ENCODE measurements around the gene FAM234B.
A peak's percentile ranks its signal among the peaks of the same experiment; 100 is the strongest.

Gene FAM234B

GRCh38 chr12:13095266-13095995, 51.2 kb downstream of the FAM234B start:
- DNase-seq = no peak

GRCh38 chr12:13097491-13098011, 53.4 kb downstream of the FAM234B start:
- DNase-seq = no peak

DNA sequence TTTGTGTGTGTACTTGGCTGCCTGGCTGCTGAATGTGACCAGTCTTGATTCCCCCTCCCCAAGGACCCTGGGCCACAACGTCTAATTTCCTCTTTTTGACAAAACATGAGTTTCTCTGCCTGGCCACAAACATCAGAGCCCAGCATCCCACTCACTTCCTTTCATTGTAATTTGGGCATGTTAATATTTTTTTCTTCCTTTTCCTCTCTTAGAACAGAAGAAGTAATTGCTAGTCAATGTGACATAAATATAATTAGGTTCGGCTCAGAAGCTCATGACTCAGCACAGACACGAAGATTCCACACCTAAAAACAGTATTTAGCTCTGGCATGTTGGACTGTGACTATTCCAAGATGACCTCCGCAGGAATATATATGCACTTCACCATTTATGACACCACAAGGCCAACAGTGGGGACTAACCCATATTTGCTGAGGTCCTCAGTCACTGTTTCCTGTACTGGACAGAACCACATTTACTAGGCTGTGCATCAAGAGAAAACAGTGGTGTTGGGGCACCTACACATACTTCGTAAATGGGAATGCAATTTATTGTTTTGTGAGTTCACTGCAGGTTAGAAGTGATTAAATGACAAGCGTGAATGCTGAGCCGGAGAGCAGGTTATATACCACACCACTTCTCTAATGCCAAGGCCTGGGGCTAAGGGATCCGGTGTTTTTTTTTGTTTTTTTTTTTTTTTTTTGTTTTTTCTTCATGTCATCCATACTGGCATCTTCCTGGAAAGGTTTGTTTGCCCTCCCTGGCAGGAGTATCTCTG, 55.1 kb downstream of the FAM234B start:
- no peak for DNase-seq

DNA sequence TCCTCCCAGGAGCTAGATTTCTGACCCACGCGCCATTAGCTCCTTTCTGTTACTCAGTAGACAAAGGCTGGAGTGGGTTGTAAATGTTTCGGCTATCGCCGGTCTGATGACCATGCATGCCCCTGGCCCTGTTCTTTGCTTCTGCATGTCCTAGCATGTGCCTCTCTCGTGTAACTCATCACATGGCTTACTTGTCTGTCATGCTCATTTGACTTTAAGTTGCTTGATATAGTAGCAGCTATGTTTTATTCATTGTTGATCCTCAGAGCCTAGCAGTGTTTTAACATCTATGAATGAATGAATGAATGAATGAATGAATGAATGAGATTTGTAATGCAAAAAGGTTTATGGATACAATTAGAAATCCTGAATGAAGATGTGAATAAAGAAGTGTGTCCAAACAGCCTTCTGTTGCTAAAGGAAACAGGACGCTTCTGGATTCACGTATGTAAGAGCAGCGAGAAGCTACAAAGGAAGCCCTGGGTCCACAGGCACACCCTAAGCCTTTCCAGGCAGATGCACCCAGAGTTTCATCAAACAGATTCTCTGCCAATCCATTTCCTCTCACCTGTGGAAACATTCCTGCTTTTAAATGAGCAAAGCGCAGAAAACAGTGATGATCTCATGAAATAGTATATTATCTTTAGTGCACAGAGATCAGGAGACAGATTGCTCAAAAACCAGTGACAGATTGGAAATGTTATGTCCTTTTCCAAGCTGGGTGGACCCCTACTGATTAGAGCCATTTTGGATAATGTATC, 55.8 kb downstream of the FAM234B start:
- no peak for DNase-seq

DNA sequence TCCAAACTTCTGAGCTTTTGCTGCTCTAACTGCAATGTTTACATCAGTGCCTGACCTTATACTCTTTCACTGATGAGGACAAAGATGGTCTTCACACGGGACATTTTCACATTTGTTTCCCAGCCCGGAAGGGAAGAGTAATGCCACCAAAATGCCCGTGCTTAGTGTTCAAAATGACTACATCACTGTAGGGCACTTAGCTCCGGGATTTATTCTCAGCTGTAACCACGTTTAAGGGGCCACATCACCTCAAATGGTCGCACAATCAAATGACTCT, 56.4 kb downstream of the FAM234B start:
- DNase-seq = no peak

DNA sequence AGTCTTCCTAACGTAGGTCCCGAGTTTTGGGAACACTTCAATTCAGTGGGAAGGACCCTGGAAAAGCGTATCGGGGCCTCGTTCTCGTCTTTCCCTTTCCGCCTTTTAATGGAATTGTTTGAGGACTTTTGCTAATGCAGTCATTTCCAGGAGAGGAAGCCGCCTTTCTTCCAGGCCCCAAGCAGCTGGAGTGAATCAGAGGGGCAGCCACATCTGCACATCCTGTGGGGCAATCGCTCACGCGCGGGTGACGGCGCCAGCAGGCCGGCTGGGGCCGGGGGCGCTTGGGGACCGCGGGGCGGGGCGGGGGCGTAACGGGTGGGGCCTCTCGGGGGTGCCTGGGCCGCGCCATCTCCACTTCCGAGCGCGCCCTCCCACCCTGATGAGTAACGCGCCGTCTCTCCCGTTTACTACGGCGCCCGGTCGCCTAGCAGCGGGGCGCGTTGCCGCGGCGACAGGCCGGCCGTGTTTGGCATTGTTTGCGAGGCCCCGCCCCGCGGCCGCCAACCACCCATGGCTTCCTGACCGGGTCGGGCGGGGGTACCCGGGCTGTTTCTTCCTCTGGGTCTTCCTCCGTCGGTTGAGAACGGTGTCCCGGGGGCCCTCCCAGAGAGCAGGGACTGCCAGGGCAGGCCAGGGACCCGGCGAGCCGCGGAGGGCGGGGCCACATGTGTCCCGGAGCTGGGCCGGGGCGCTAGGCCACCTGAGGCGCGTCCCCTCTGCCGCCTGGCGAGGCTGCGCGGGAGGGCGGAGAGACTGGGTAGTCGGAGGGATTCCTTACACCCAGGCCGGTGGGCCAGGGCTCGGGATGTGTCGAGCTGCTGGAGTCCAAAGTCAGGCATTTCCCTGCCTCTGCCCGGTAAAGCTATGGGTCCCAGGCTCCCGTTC, 56.9 kb downstream of the FAM234B start:
- DNase-seq = peak; percentile 83 to 85

GRCh38 chr12:13101821-13102375, 57.7 kb downstream of the FAM234B start:
- peak; percentile 14 to 27 for DNase-seq

- no peak for DNase-seq
Observed at GRCh38 chr12:13102461-13103195, 58.4 kb downstream of the FAM234B start.

DNA sequence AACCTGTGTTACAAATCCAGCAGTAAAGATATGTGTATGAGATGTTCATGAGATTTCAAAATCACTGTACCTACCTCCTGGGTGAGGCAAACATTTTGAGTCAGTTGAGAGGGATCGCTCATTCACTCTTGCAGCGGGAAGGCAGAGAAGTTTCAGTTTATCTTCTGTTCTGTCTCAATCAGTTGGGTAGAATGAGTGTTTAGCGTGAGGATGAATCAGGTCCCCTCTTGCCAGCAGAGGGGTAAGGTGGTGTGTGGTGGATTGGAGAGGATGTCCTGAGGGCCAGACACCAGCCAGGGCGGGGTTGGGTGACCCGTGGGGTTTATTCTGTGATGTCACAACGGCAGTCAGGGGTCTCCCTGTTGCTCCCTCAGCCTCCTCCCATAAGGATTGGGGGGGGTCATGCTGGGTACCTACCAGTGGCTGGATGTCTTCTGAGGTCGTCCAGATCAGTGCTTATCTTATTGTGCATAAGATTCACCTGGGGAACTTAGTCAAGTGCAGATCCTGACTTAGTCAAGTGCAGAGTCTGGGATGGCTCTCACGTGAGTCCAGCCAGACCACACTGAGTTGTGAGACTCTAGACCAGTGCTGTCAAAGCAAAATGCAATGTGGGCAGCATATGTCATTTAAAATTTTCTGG, 59.3 kb downstream of the FAM234B start, which contains the start of gene GSG1:
GSG1 (minus strand) TSS at position 277 of the 643 bp plus-strand sequence; CDS start at position 122, 155 bp downstream.
- peak; percentile 31 to 45 for DNase-seq

DNA sequence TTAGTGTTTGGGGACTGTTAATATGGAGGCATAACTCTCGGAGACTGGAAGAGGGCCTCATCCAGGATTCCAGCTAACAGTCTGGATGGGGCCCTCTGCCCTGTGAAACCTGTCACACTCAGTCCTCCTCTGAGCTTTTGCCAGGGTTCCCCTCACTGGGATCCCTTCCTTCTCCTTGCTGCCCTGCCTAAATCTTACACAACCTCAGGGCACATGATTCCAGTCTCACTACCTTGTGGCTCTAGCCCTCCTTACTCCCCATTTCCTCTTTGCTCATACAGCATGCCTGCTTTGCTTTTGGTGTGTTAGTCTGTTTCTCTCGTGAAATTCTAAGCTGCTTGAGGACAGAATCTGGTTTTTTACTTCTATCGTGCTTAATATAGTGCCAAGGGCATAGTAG, 60.2 kb downstream of the FAM234B start:
- no peak for DNase-seq

- DNase-seq = no peak
Observed at GRCh38 chr12:13105781-13106180, 61.6 kb downstream of the FAM234B start.

DNA sequence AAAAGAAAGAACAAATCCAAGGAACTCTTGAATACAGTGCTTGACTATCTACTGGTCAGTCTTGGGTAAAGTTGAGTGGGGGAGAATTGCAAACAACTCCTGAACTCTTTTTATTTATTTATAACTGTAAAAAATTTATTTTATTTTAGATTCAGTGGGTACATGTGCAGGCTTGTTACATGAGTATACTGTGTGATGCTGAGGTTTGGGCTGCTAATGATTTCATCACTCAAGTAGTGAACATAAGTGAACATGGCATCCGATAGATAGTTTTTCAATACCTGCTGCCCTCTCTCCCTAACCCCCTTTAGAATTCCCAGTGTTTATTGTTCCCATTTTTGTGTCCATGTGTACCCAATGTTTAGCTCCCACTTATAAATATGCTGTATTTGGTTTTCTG, 62.5 kb downstream of the FAM234B start:
- DNase-seq = no peak

DNA sequence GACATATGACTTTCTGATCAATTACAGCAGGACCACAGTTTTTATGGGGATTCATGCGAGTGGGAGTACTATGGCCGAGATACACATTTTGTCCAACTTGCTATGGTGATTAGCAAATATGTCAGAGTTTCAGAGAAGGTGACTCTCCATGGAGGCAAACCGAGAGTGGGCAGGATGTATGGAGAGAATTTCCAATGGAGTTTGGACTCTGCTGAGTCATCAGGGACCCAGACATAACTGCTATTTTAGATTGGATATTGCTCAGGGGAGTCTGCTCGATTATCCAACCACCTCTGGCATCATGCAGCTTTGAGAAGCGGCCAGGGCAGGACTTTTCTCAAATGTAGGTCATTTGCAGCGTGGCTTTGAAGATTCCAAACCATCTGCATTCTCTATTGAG, 68.8 kb downstream of the FAM234B start:
- DNase-seq = no peak

DNA sequence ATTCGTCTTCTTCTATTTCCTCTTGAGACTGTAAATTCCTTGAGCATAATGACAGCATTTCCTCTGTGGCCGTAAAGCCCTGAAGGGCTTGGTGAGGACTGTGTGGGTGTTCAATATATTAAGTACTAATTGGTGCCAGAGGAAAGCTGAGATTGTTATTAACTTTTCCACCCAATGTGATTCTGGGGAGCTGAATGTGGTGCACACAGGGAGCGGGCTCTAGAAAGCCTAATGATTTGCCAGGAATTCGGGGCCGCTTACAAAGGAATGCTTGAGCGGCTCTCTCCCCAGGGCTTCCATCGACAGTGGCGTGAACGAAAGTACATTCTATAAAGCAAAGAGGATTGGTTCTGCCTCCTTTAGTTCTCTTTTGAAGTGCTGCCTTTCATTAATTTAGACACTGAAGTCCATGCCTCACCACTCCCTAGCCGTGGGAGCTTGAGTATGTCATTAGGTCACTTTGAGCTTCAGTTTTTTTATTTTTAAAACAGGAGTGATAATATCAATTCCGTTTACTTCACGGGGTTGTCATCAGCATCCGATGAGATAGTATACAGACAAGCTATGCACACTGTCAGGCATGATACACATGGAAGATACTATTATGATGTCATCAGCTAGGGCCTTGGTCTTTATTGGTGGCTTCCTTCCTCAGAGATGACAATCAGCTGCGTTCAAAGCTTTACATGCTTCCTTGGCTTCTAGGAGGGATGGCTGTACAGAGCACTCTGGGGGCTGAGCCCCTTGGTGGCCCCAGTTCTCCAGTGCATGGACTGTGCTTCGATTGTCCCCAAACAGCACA, 70.3 kb downstream of the FAM234B start:
- DNase-seq = no peak

DNA sequence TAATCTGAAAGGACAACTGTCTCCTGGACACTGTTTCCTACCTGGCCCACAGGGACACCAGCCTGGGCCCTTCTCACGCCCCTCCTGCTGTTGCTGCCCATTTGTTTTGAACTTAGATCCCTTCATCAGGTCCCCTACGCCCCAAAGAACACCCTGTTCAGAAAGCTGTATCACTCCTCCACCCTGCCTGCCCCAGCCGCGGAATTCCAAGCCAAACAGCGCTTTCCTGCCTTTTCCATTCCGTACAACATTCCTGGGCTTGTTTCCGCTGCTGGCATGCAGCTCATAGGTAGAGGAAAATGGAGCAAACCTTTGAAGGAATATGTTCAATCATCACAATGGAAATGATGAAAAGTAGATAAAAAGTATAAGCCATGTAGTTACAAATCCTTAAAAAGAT, 72.1 kb downstream of the FAM234B start:
- DNase-seq = no peak

DNA sequence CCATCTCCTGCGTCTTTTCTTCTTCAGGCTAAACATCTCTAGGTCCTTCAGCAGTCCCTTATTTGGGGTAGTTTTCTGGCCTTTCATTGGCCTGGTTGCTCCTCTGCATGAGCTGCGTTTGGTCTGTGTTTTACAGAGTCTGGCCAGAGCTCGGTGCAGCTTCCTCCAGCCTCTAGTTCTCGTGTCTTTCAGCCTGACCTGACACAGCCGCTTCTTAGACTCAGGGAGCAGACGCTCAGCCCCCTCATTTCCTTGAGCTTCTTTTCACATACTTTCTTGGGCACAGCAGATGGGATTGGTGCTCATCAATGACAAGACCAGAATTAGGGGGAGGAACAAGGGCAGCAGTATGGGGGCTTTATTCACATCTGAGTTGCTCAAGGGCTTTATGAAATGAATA, 72.8 kb downstream of the FAM234B start:
- no peak for DNase-seq

GRCh38 chr12:13119826-13120225, 75.6 kb downstream of the FAM234B start:
- no peak for DNase-seq

- no peak for DNase-seq
Observed at GRCh38 chr12:13120413-13120812, 76.2 kb downstream of the FAM234B start.

- no peak for DNase-seq
Observed at GRCh38 chr12:13121568-13121967, 77.4 kb downstream of the FAM234B start.

Data from activated CD4-positive, alpha-beta T cell treated with anti-CD3 and anti-CD28 coated beads, Interleukin-2, amount 50 U/mL, for 48 hours (primary cell).